IMR-90 (cell line): ENCODE data around the gene SLC35F1. TPM values are rescaled to one million over a fixed set of nuclear protein-coding genes. Genes with fewer than 3 reads are reported as not detected.

Experiments
- ATAC-seq: fragments of 200-7000 bp; cut with Tn5 transposase; 2 replicates; pipeline ENCODE4 v1.9.1; 2020; ENCODE audit warnings: low read depth, mild to moderate bottlenecking, moderate library complexity
- BruUV-seq: library from RNA; stranded (reverse); fragments of 400-500 nt; replicated peaks from 2 replicates; lab custom pipeline; 2021; lab: Mats Ljungman, UMichigan
- CTCF ChIA-PET: fragments of 300-600 bp; formaldehyde crosslinking; extraction: SDS; loops from one replicate; lab custom pipeline; 2021; ENCODE audit warnings: antibody characterized with exemption; lab: Yijun Ruan, JAX
- POLR2A ChIA-PET: fragments of 300-600 bp; sonication (Branson Sonifier 250); formaldehyde crosslinking; loops from one replicate; lab custom pipeline; 2022; ENCODE audit warnings: antibody characterized with exemption; ENCODE audit not compliant: unreplicated experiment; lab: Charles Lee
- DNase-seq: peaks from one replicate; pipeline ENCODE4 v3.0.0; 2013
- H2AFZ ChIP-seq: replicated peaks from 2 replicates; pipeline ENCODE3; 2013; ENCODE audit warnings: low read length, mild to moderate bottlenecking; ENCODE audit not compliant: poor library complexity
- H2AK5ac ChIP-seq: 2 replicates; pipeline ENCODE4 v1.6.1; 2013; ENCODE audit warnings: low read depth, low read length, inconsistent platforms
- H2AK9ac ChIP-seq: replicated peaks from 2 replicates; pipeline ENCODE3; 2013; ENCODE audit warnings: mild to moderate bottlenecking, low read depth, low read length, moderate library complexity; ENCODE audit not compliant: poor library complexity
- H2BK120ac ChIP-seq: 2 replicates; pipeline ENCODE4 v1.6.1; 2013; ENCODE audit warnings: low read depth, low read length, inconsistent platforms
- H2BK15ac ChIP-seq: 3 replicates; pipeline ENCODE4 v1.6.1; 2013; ENCODE audit warnings: low read depth, low read length, inconsistent platforms
- H2BK20ac ChIP-seq: 2 replicates; pipeline ENCODE4 v1.6.1; 2013; ENCODE audit warnings: low read depth, mild to moderate bottlenecking, inconsistent platforms, low read length, moderate library complexity
- H2BK5ac ChIP-seq: 2 replicates; pipeline ENCODE4 v1.6.1; 2013; ENCODE audit warnings: mild to moderate bottlenecking, low read depth, low read length, inconsistent platforms; ENCODE audit not compliant: poor library complexity, severe bottlenecking
- H3K14ac ChIP-seq: replicated peaks from 2 replicates; pipeline ENCODE4 v1.6.1; 2013; ENCODE audit warnings: low read depth, low read length, inconsistent platforms
- H3K18ac ChIP-seq: 2 replicates; pipeline ENCODE4 v1.6.1; 2013; ENCODE audit warnings: low read depth, low read length, control low read depth
- H3K23ac ChIP-seq: 2 replicates; pipeline ENCODE4 v1.6.1; 2013; ENCODE audit warnings: low read depth, low read length, inconsistent platforms
- H3K27ac ChIP-seq: 2 replicates; pipeline ENCODE4 v1.5.1; 2013; ENCODE audit warnings: mild to moderate bottlenecking, control low read depth, low read length; ENCODE audit not compliant: insufficient read depth
- H3K27me3 ChIP-seq: 2 replicates; pipeline ENCODE4 v1.6.1; 2013; ENCODE audit warnings: low read length; ENCODE audit not compliant: control insufficient read depth, insufficient read depth
- H3K36me3 ChIP-seq: 2 replicates; pipeline ENCODE4 v1.6.1; 2013; ENCODE audit warnings: low read length, mixed read lengths; ENCODE audit not compliant: control insufficient read depth, insufficient read depth
- H3K4ac ChIP-seq: 2 replicates; pipeline ENCODE4 v1.6.1; 2013; ENCODE audit warnings: low read depth, low read length, inconsistent platforms
- H3K4me1 ChIP-seq: 2 replicates; pipeline ENCODE4 v1.6.1; 2013; ENCODE audit warnings: low read length, mixed read lengths; ENCODE audit not compliant: control insufficient read depth, insufficient read depth
- H3K4me2 ChIP-seq: 2 replicates; pipeline ENCODE4 v1.6.1; 2013; ENCODE audit warnings: low read depth, mild to moderate bottlenecking, control low read depth, low read length, moderate library complexity
- H3K4me3 ChIP-seq: 2 replicates; pipeline ENCODE4 v1.5.1; 2013; ENCODE audit warnings: low read depth, mild to moderate bottlenecking, control low read depth, low read length, moderate library complexity; ENCODE audit not compliant: insufficient read depth
- H3K56ac ChIP-seq: 2 replicates; pipeline ENCODE4 v1.6.1; 2013; ENCODE audit warnings: low read length, inconsistent platforms; ENCODE audit not compliant: insufficient read depth; ENCODE audit errors: extremely low read depth
- H3K79me1 ChIP-seq, 2 experiments: 2 replicates each; pipeline ENCODE4 v1.6.1; 2013; ENCODE audit warnings: low read length in 2 of 2, inconsistent platforms in 1 of 2, low read depth in 1 of 2
- H3K9ac ChIP-seq: 2 replicates; pipeline ENCODE4 v1.6.1; 2013; ENCODE audit warnings: low read depth, low read length, control low read depth
- H3K9me1 ChIP-seq: 2 replicates; pipeline ENCODE4 v1.6.1; 2013; ENCODE audit warnings: low read length, inconsistent platforms; ENCODE audit not compliant: insufficient read depth
- H3K9me3 ChIP-seq: 2 replicates; pipeline ENCODE4 v1.6.1; 2013; ENCODE audit warnings: low read length; ENCODE audit not compliant: control insufficient read depth, insufficient read depth
- H4K20me1 ChIP-seq: 2 replicates; pipeline ENCODE4 v1.6.1; 2013; ENCODE audit warnings: low read length, inconsistent platforms; ENCODE audit not compliant: insufficient read depth
- H4K5ac ChIP-seq: 2 replicates; pipeline ENCODE4 v1.6.1; 2013; ENCODE audit warnings: mild to moderate bottlenecking, low read depth, low read length, control low read depth
- H4K8ac ChIP-seq, 2 experiments: 2 replicates each; pipeline ENCODE4 v1.6.1; 2013; ENCODE audit warnings: low read depth in 2 of 2, low read length in 2 of 2, control low read depth in 1 of 2, inconsistent platforms in 1 of 2
- H4K91ac ChIP-seq: 2 replicates; pipeline ENCODE4 v1.6.1; 2013; ENCODE audit warnings: low read depth, low read length, inconsistent platforms; ENCODE audit not compliant: insufficient read depth
- CHD1 ChIP-seq: IDR thresholded peaks from 2 replicates; pipeline ENCODE4 v1.6.1; 2012; ENCODE audit warnings: low read depth, low read length, improper control_type of control experiment
- ELK1 ChIP-seq: fragments of 150-350 bp; IDR thresholded peaks from 2 replicates; pipeline ENCODE4 v1.6.1; 2016; ENCODE audit warnings: low read depth, mild to moderate bottlenecking, low read length, moderate library complexity, borderline replicate concordance
- MXI1 ChIP-seq: IDR thresholded peaks from 2 replicates; pipeline ENCODE4 v1.6.1; 2012; ENCODE audit warnings: low read depth, mild to moderate bottlenecking, low read length, moderate library complexity, borderline replicate concordance
- NFE2L2 ChIP-seq: fragments of 150-350 bp; IDR thresholded peaks from 2 replicates; pipeline ENCODE4 v1.6.1; 2016; ENCODE audit warnings: low read depth, mild to moderate bottlenecking, low read length
- RAD21 ChIP-seq: IDR thresholded peaks from 2 replicates; pipeline ENCODE4 v1.6.1; 2012; ENCODE audit warnings: low read length, improper control_type of control experiment
- WGBS, 2 experiments: methylation state at CpG; one replicate each; pipeline versions ENCODE4 v1.1.5 to v1.1.7; 2013; ENCODE audit warnings: missing lambda C conversion rate in 2 of 2; ENCODE audit not compliant: insufficient read length in 1 of 2; ENCODE audit errors: extremely low coverage in 2 of 2; 5-methylcytosine and 5-hydroxymethylcytosine counted together
- dilution Hi-C: fragments of 300-500 bp; cut with HindIII; formaldehyde crosslinking; loops from one replicate; pipeline ENCODE4 v1.14.3; 2018; ENCODE audit warnings: low sequenced_read_pairs; ENCODE audit not compliant: unreplicated experiment
- in situ Hi-C: fragments of 300-500 bp; cut with MboI; formaldehyde crosslinking; loops from 3 replicates; pipeline ENCODE4 v1.14.3; 2019; ENCODE audit warnings: low sequenced_read_pairs, inconsistent platforms, mixed read lengths
- intact Hi-C: fragments of 100-400 bp; cut with micrococcal nuclease; formaldehyde crosslinking; loops from 2 replicates; pipeline ENCODE4 v1.10.0; 2022
- polyA plus RNA-seq, 3 experiments: library from polyadenylated mRNA; depleted of rRNA; stranded (reverse); fragments of >200 nt; gene quantifications; 2 replicates each; pipeline ENCODE4 v1.2.3, GENCODE V29; 2012; ENCODE audit warnings: low replicate concordance in 1 of 3
- total RNA-seq: library from RNA; depleted of rRNA; stranded (reverse); fragments of >200 nt; gene quantifications from 2 replicates; pipeline ENCODE4 v1.2.3, GENCODE V29; 2012
- TF ChIP-seq, protein P1 (sequence below): conservative IDR thresholded peaks from 2 replicates; pipeline ENCODE4 v1.5.1; 2012; ENCODE audit warnings: mild to moderate bottlenecking, low read depth, low read length, improper control_type of control experiment

SLC35F1 gene
- total and polyA plus RNA-seq, 2 of the 4 experiments (the other 2 are of a cell fraction): not detected

DNA sequence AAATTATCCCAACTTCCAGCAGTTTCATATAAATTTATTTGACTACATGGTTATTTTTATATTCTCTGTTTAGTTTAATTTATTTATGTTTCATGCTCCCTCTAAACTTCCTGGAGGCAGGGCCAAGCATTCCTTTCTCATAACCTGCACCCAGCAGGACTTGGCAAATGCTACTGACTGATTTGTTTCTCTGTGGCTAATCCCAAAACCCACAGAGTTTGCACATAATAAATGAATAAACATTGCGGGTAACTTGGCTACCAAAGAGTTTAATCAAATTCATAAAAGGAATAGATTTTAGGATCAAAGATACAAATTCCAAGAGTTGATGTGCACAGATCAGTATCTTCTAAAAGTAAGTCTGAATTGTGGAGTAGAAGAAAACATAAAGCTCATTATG is 239.5 kb downstream of the SLC35F1 start:
- BruUV-seq: no TSS peak
- Histone ChIP-seq H3K4me3 (no peak overlapping the region), H4K8ac (no peak overlapping the region), H3K4me1 (no peaks in the 10 kb centered on the region), H4K20me1 (no peaks in the 10 kb centered on the region), H3K23ac (no peak overlapping the region), H3K9me3 (no peaks in the 10 kb centered on the region), H3K9me1 (no peaks in the 10 kb centered on the region), H2BK20ac (no peak overlapping the region), H3K56ac (no peak overlapping the region), H4K91ac (no peak overlapping the region), H3K18ac (no peak overlapping the region), H3K4me2 (no peak overlapping the region), H2AK5ac (no peak overlapping the region), H2AK9ac (no peak overlapping the region), H3K14ac (no peak overlapping the region), H2BK5ac (no peak overlapping the region), H3K4ac (no peak overlapping the region), H3K79me1 (no peaks in the 10 kb centered on the region), H3K36me3 (no peaks in the 10 kb centered on the region), H4K5ac (no peak overlapping the region), H2BK120ac (no peak overlapping the region), H3K9ac (no peak overlapping the region), H2AFZ (no peak overlapping the region), H2BK15ac (no peak overlapping the region), H3K27ac (no peak overlapping the region), H3K27me3 (no peaks in the 10 kb centered on the region)
- no CpG with 5 or more reads among the region's 1 CpG for WGBS, 2 experiments
- DNase-seq (no peak), ATAC-seq (no peak)
- dilution Hi-C loops (no loop called here), in situ Hi-C loops (no loop called here), intact Hi-C loops (no loop called here)
- CTCF ChIA-PET: no interaction called here
- no peak for TF ChIP-seq NFE2L2
- no peak for TF ChIP-seq CHD1
- no peak for TF ChIP-seq MXI1
- TF ChIP-seq ELK1: no peak
- TF ChIP-seq, protein P1, sequence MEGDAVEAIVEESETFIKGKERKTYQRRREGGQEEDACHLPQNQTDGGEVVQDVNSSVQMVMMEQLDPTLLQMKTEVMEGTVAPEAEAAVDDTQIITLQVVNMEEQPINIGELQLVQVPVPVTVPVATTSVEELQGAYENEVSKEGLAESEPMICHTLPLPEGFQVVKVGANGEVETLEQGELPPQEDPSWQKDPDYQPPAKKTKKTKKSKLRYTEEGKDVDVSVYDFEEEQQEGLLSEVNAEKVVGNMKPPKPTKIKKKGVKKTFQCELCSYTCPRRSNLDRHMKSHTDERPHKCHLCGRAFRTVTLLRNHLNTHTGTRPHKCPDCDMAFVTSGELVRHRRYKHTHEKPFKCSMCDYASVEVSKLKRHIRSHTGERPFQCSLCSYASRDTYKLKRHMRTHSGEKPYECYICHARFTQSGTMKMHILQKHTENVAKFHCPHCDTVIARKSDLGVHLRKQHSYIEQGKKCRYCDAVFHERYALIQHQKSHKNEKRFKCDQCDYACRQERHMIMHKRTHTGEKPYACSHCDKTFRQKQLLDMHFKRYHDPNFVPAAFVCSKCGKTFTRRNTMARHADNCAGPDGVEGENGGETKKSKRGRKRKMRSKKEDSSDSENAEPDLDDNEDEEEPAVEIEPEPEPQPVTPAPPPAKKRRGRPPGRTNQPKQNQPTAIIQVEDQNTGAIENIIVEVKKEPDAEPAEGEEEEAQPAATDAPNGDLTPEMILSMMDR: no peak
- no peak for TF ChIP-seq RAD21
- POLR2A ChIA-PET: no interaction called here
